Panc1 (cell line): ENCODE data around the gene OR13C3.

Source experiments
- CTCF ChIP-seq: fragments of 450-650 bp; IDR thresholded peaks from 2 replicates; pipeline ENCODE4 v1.5.1; 2017; ENCODE audit warnings: mild to moderate bottlenecking
- POLR2AphosphoS5 ChIP-seq: IDR thresholded peaks from 2 replicates; pipeline ENCODE4 v1.6.1; 2012; ENCODE audit warnings: mild to moderate bottlenecking, low read depth, low read length, moderate library complexity
- REST ChIP-seq, 2 experiments: IDR thresholded peaks; 2 replicates each; pipeline ENCODE4 v1.6.1; 2011 to 2012; ENCODE audit warnings: low read depth in 2 of 2, control low read depth in 1 of 2, low read length in 1 of 2, mild to moderate bottlenecking in 1 of 2, moderate library complexity in 1 of 2; ENCODE audit not compliant: insufficient read depth in 1 of 2
- SIN3A ChIP-seq: IDR thresholded peaks from 2 replicates; pipeline ENCODE4 v1.6.1; 2012; ENCODE audit warnings: low read depth, mild to moderate bottlenecking, low read length, moderate library complexity, borderline replicate concordance; ENCODE audit not compliant: insufficient read depth
- TCF7L2 ChIP-seq: IDR thresholded peaks from 2 replicates; pipeline ENCODE4 v1.6.1; 2011; ENCODE audit warnings: mild to moderate bottlenecking, low read depth, low read length, inconsistent platforms

GRCh38 chr9:104506565-104506964 lies 30.1 kb downstream of the OR13C3 start:
- TF ChIP-seq CTCF (no peak), POLR2AphosphoS5 (no peak), REST (IDR thresholded peaks at IDR 0.05; ENCODE audit: insufficient read depth in 1 of 2, low read depth in 2 of 2, low read length in 1 of 2) (no peak), TCF7L2 (no peak), SIN3A (no peak)
